Measurements from ENCODE around the gene TNIP1.

- no peak for TF ChIP-seq POLR2A (IDR thresholded peaks at IDR 0.05)
- peak in 4 of 7 experiments; percentile 33 to 66 (median 45) for TF ChIP-seq CTCF (IDR thresholded peaks at IDR 0.05)
- no peak for TF ChIP-seq POLR2AphosphoS5 (IDR thresholded peaks at IDR 0.05)
- no peak for TF ChIP-seq EP300 (IDR thresholded peaks at IDR 0.05)
Observed at GRCh38 chr5:151002250-151002649, 78.6 kb downstream of the TNIP1 start.

Measured in stomach (tissue), 4 donors.